SH-SY5Y (cell line): ENCODE data around the gene CCR5.

Experiments used
- GATA2 ChIP-seq: IDR thresholded peaks from 2 replicates; pipeline ENCODE4 v1.6.1; 2011; ENCODE audit warnings: mild to moderate bottlenecking, low read depth, low read length
- GATA3 ChIP-seq: IDR thresholded peaks from 2 replicates; pipeline ENCODE4 v1.6.1; 2011; ENCODE audit warnings: low read depth, mild to moderate bottlenecking, low read length, moderate library complexity

- no peak for TF ChIP-seq GATA2
- no peak for TF ChIP-seq GATA3
Measured at GRCh38 chr3:46399557-46399956, 28.8 kb downstream of the CCR5 start.
